Activated CD4-positive, alpha-beta T cell treated with anti-CD3 and anti-CD28 coated beads, Interleukin-2, amount 10 ng/mL, durations not matched to agents 7 days and 5 days (primary cell): ENCODE data around the gene SMU1. TPM values are rescaled to one million over a fixed set of nuclear protein-coding genes. Genes with fewer than 3 reads are reported as not detected.

Experiments used
- CTCF ChIA-PET: fragments of 350-600 bp; sonication (Branson Sonifier 250); formaldehyde crosslinking; loops from one replicate; lab custom pipeline; 2021; ENCODE audit warnings: antibody characterized with exemption; lab: Charles Lee
- POLR2A ChIA-PET: fragments of 350-600 bp; sonication (Branson Sonifier 250); formaldehyde crosslinking; loops from one replicate; lab custom pipeline; 2021; ENCODE audit warnings: antibody characterized with exemption; lab: Charles Lee
- DNase-seq: peaks from one replicate; pipeline ENCODE4 v3.0.0-alpha.2; 2020
- H3K27ac Mint-ChIP-seq: one replicate; pipeline ENCODE4 v1.8.0; 2021; ENCODE audit warnings: mild to moderate bottlenecking, moderate library complexity, mixed read lengths
- H3K27me3 Mint-ChIP-seq: one replicate; pipeline ENCODE4 v1.8.0; 2021; ENCODE audit warnings: mixed read lengths
- H3K36me3 Mint-ChIP-seq: one replicate; pipeline ENCODE4 v1.8.0; 2021; ENCODE audit warnings: low read depth, mixed read lengths
- H3K4me1 Mint-ChIP-seq: one replicate; pipeline ENCODE4 v1.8.0; 2021; ENCODE audit warnings: mixed read lengths
- H3K4me3 Mint-ChIP-seq: one replicate; pipeline ENCODE4 v1.8.0; 2021; ENCODE audit warnings: mild to moderate bottlenecking, moderate library complexity, mixed read lengths
- H3K9me3 Mint-ChIP-seq: one replicate; pipeline ENCODE4 v1.8.0; 2021; ENCODE audit warnings: mixed read lengths
- total RNA-seq, 2 experiments: library from RNA; stranded (reverse); gene quantifications; one replicate each; pipeline ENCODE4 v1.2.3, GENCODE V29; 2021

SMU1 gene
- total RNA-seq, 2 experiments from 2014 or later, result 24.0 to 24.5 TPM

DNA sequence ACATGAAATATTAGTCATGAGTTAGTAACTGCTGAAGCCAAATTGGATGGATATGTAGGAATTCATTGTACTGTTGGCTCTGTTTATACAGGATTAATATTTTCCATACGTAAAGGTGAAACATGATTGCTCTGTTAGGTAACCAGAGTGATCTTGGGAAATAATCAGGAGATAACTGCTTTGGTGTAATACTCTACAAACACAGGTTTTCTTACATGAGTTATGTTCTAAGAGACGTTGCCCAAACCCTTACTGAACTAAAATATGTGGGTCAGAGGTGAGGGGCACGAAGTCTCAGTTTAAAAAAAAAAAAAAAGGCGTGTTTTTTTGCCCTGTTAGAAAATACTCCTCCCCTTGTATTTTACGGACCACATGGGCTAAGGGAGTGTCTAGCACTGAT is 43.6 kb downstream of the SMU1 start:
- CTCF ChIA-PET, result no interaction called here
- no peak for DNase-seq
- H3K36me3 Mint-ChIP-seq, result peaks cover 82% of the 10 kb centered on the region
- H3K27ac Mint-ChIP-seq, result no peak overlapping the region
- no peaks in the 10 kb centered on the region for H3K9me3 Mint-ChIP-seq
- POLR2A ChIA-PET, result no interaction called here
- H3K27me3 Mint-ChIP-seq, result no peaks in the 10 kb centered on the region
- no peak overlapping the region for H3K4me3 Mint-ChIP-seq
- peaks cover 51% of the 10 kb centered on the region for H3K4me1 Mint-ChIP-seq

DNA sequence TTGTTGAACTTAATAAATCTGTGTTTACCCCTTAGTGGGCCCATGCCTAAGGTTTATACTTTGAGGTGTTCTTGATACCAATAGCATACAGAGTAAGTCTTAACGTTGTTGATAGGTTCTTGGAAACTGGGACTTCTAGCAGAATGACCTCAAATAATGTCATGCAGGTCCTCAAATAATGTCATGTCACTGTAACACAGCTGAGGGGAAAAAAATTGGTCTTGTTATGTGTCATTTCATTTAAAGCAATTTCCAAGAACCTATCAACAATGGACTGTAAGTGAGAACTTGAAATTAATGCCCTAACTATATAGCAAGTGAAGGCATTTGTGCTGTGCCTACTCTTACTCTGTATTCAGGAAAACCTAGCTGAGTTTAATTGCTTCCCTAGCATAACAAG is 44.2 kb downstream of the SMU1 start:
- CTCF ChIA-PET, result no interaction called here
- DNase-seq, result no peak
- no peaks in the 10 kb centered on the region for H3K9me3 Mint-ChIP-seq
- H3K4me3 Mint-ChIP-seq, result no peak overlapping the region
- H3K27me3 Mint-ChIP-seq, result no peaks in the 10 kb centered on the region
- peaks cover 54% of the 10 kb centered on the region for H3K4me1 Mint-ChIP-seq
- H3K27ac Mint-ChIP-seq, result no peak overlapping the region
- POLR2A ChIA-PET, result no interaction called here
- H3K36me3 Mint-ChIP-seq, result peaks cover 80% of the 10 kb centered on the region

DNA sequence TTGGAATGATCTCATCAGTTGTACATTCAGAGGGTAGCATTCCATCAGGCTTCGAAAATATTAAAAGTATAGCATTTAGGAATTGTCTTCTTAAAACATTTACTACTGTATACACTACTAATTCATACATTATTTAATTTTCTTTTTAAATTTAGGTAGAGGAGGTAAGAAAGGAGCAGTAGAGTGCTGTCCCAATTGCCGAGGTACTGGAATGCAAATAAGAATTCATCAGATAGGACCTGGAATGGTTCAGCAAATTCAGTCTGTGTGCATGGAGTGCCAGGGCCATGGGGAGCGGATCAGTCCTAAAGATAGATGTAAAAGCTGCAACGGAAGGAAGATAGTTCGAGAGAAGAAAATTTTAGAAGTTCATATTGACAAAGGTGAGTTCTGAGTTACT is 46.2 kb downstream of the SMU1 start:
- ChIA-PET CTCF (interaction anchor here (1.3 kb wide), 1 partner anchor 19 kb away, joined by 3 read pairs; no protein-coding TSS in a partner anchor), POLR2A (interaction anchor here (0.6 kb wide), 1 partner anchor 9 kb away, joined by 3 read pairs; no protein-coding TSS in a partner anchor)
- no peak for DNase-seq
- Mint-ChIP-seq H3K9me3 (no peaks in the 10 kb centered on the region), H3K4me1 (peaks cover 65% of the 10 kb centered on the region), H3K27ac (no peak overlapping the region), H3K4me3 (no peak overlapping the region), H3K27me3 (no peaks in the 10 kb centered on the region), H3K36me3 (peaks cover 77% of the 10 kb centered on the region)

DNA sequence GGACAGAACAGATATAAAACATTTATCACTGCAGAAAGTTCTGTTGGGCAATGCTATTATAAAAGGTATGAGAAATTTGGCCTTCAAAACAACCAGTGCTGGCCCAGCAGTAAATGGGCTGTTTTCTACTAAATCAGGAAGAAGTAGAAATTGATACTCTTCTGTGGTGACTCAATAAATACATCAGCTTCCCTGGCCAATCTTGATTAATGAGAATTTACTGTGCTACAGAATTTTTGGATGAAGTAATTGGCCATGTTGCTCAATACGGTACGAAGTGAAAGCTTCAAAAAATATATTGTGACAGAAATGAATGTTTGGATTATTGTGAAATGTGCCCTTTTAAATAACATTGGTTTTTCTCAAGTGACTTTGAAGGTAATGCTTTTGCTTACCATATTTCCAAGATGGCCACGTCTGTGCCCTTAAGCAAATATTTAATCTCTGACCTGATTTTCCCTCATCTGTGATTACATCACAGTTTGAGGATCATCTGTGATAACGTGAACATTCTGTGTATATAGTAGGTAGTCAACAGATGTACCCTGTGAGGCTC is 47.2 kb downstream of the SMU1 start:
- Mint-ChIP-seq H3K36me3 (peaks cover 70% of the 10 kb centered on the region), H3K4me3 (no peak overlapping the region), H3K4me1 (peaks cover 66% of the 10 kb centered on the region), H3K27me3 (no peaks in the 10 kb centered on the region), H3K9me3 (no peaks in the 10 kb centered on the region), H3K27ac (peak overlapping the region; percentile 46)
- CTCF ChIA-PET, result interaction anchor here (1.3 kb wide), 1 partner anchor 20 kb away, joined by 3 read pairs; no protein-coding TSS in a partner anchor
- POLR2A ChIA-PET, result no interaction called here
- no peak for DNase-seq

DNA sequence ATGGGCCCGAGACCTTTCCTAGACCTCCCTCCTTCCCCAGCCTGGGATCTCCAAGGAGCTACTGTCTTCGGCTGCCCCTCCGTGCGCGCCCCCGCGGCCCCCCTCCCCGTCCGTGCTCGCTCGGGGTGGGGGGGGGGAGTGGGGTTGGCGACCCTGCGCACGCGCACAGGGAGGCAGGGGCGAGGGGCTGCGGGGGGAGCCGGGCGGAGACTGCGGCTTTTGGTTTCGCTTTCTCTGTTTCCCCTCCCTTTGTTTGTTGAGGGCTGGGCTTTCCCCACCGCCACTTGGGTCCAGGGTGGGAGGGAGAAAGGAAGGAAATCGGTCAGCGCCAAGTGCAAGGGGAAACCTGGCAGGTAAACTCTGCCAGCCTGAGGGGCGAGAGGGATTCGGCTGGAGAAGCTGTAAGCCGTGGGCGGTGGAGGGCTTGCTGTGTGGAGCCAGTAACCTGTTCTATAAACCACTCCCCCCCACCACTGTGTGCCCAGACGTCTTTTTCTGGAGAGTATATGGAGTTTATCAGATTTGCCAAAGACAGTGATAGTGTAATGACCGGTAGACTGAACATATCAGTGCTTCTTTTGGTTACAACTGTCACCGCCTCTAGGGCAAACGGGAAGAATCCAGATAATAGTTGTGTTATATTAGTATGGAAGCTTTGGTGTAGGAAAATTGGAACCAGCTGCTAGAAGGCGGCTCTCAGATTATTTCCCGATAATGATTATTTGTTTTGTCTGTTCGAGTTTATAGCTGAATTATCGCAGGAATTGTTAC is 50.7 kb downstream of the SMU1 start:
- H3K27me3 Mint-ChIP-seq, result no peaks in the 10 kb centered on the region
- CTCF ChIA-PET, result interaction anchor here (1.1 to 2.6 kb wide), 2 partner anchors 119 to 428 kb away, joined by 3 to 5 read pairs; no protein-coding TSS in a partner anchor
- peak overlapping the region; percentile 98 for H3K4me3 Mint-ChIP-seq
- DNase-seq, result peak; percentile 85
- peaks cover 69% of the 10 kb centered on the region for H3K4me1 Mint-ChIP-seq
- H3K27ac Mint-ChIP-seq, result peak overlapping the region; percentile 95
- H3K36me3 Mint-ChIP-seq, result peaks cover 54% of the 10 kb centered on the region
- no peaks in the 10 kb centered on the region for H3K9me3 Mint-ChIP-seq
- POLR2A ChIA-PET, result interaction anchor here (0.6 to 1.1 kb wide), 3 partner anchors 14 to 169 kb away, joined by 3 to 5 read pairs (median 4); no protein-coding TSS in a partner anchor

DNA sequence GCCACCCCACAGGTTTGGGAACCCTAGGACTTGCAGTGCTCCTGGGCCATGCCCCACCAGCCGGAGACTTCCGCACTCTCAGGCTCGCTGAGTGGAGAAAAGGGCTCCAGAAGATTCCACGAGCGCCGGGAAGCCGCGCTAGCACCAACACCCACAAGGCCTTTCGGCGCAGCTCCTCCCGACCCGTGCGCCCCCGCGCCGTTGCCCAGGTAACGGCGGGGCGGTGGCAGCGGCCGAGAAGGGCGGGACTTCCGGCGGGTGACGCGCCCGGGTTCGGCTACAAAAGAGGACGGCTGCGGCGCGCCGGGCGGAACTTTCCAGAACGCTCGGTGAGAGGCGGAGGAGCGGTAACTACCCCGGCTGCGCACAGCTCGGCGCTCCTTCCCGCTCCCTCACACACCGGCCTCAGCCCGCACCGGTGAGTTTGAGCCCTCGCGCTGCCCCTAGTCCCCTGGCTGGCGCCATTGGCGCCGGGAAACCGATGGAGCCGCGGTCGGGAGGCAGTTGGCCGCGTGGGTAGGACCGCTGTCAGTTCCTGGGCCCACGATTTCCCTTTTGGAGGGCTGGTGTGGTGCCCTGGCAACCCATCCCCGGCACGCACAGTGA is 51.4 kb downstream of the SMU1 start, which contains the start of gene DNAJA1:
DNAJA1 (plus strand) TSS at position 308 of the 606 bp plus-strand sequence. CDS start 1,212 bp downstream, outside the sequence.
- DNase-seq, result peak; percentile 93
- Mint-ChIP-seq H3K4me3 (peak within 1 kb of the TSS; percentile 98), H3K36me3 (peaks cover 57% of the 10 kb centered on the region), H3K27ac (peak within 1 kb of the TSS; percentile 95), H3K9me3 (no peaks in the 10 kb centered on the region), H3K4me1 (peaks cover 67% of the 10 kb centered on the region), H3K27me3 (no peaks in the 10 kb centered on the region)
- ChIA-PET CTCF (interaction anchor here (0.6 to 1.6 kb wide), 6 partner anchors 9 to 239 kb away, joined by 3 to 4 read pairs (median 4); partner anchors contain the start of gene BAG1), POLR2A (interaction anchor here (0.7 to 1.1 kb wide), 5 partner anchors 12 to 473 kb away, joined by 3 to 5 read pairs (median 5); partner anchors contain the start of genes SMIM27 and TOPORS)

DNA sequence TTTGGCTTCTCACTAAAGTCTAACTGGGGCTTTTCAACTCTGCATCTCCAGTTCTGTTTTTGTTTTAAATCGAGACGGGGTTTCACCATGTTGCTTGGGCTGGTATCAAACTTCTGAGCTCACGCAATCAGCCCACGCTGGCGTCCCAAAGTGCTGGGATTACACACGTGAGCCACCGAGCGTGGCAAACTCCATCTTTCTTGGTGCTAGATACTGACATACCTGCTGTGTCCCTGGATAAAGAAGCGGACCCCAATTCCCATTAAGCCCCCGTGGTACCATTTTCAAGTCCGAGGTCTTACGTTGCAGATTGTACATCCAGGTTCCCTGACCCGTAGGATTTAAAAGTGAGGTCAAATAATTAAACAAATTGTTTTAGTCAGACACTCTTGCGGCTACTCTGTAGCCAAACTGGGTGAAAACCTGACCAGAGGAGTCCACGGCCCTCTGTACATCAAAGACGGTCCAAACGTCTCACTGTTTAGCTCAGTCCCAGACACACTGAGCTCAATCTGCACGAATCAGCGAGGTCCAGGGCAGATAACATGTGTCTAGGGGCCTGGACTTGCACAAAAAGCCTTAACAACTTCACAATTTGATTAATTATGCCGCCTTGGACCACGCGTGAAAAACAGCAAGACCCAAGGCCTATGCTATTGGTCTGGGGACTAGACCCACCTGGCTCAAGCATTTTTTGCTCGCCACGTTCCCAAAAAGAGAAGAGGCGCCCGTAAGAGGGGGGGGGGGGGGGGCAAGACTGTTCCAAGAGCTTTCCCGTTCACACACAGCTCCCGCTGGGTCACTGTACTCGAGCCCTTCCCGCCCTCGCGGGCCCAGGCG is 52.1 kb downstream of the SMU1 start:
- POLR2A ChIA-PET, result interaction anchor here (0.7 to 1.1 kb wide), 5 partner anchors 12 to 472 kb away, joined by 3 to 5 read pairs (median 5); partner anchors contain the start of genes SMIM27 and TOPORS
- peak; percentile 14 for DNase-seq
- Mint-ChIP-seq H3K4me3 (peak overlapping the region; percentile 98), H3K4me1 (peaks cover 60% of the 10 kb centered on the region), H3K27me3 (no peaks in the 10 kb centered on the region), H3K9me3 (no peaks in the 10 kb centered on the region), H3K36me3 (peaks cover 51% of the 10 kb centered on the region), H3K27ac (peak overlapping the region; percentile 95)
- CTCF ChIA-PET, result interaction anchor here (0.6 to 1.6 kb wide), 6 partner anchors 9 to 239 kb away, joined by 3 to 4 read pairs (median 4); partner anchors contain the start of gene BAG1

DNA sequence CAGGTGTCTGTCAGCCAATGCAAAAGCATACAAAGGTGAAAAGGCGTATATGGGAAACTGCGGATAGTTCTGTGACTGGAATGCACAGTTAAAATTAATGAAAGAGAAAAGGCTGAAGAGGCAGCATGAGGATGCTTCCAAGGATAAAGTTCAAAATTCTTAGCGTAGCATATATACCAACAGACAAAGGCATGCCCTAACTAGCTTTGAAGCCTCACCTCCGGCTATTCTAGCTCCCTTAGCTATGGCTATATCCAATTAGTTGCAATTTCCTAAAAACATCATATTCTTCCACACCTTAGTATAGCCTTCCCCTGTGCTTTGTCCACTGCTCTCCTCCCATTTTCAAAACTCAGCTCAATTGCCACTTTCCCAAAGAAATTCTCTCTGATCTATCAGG is 52.8 kb downstream of the SMU1 start:
- ChIA-PET POLR2A (no interaction called here), CTCF (interaction anchor here (1.4 to 1.6 kb wide), 3 partner anchors 203 to 240 kb away, joined by 3 to 4 read pairs (median 3); partner anchors contain the start of gene BAG1)
- H3K27ac Mint-ChIP-seq, result peak overlapping the region; percentile 95
- H3K4me1 Mint-ChIP-seq, result peaks cover 53% of the 10 kb centered on the region
- H3K36me3 Mint-ChIP-seq, result peaks cover 44% of the 10 kb centered on the region
- no peaks in the 10 kb centered on the region for H3K27me3 Mint-ChIP-seq
- DNase-seq, result no peak
- peak overlapping the region; percentile 98 for H3K4me3 Mint-ChIP-seq
- no peaks in the 10 kb centered on the region for H3K9me3 Mint-ChIP-seq

DNA sequence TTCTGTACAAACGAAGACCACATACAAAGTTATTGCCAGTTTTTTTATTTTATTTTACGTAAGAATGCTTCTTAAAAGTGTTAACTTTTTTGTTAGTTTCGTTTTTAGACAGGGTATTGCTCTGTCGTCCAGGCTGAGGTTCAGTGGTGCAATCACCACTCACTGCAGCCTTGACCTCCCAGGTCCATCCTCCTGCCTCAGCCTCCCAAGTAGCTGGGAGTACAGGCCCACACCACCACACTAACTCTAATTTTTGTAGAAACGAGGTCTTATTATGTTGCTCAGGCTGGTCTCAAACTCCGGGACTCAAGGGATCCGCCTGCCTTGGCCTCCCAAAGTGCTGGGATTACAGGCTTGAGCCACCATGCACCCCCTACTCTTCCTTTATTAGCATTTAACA is 53.7 kb downstream of the SMU1 start:
- no peaks in the 10 kb centered on the region for H3K9me3 Mint-ChIP-seq
- H3K36me3 Mint-ChIP-seq, result peaks cover 36% of the 10 kb centered on the region
- H3K27me3 Mint-ChIP-seq, result no peaks in the 10 kb centered on the region
- peak overlapping the region; percentile 25 for H3K4me3 Mint-ChIP-seq
- peak overlapping the region; percentile 25 for H3K27ac Mint-ChIP-seq
- POLR2A ChIA-PET, result no interaction called here
- CTCF ChIA-PET, result interaction anchor here (0.6 kb wide), 1 partner anchor 98 kb away, joined by 4 read pairs; no protein-coding TSS in a partner anchor
- peaks cover 45% of the 10 kb centered on the region for H3K4me1 Mint-ChIP-seq
- DNase-seq, result no peak

DNA sequence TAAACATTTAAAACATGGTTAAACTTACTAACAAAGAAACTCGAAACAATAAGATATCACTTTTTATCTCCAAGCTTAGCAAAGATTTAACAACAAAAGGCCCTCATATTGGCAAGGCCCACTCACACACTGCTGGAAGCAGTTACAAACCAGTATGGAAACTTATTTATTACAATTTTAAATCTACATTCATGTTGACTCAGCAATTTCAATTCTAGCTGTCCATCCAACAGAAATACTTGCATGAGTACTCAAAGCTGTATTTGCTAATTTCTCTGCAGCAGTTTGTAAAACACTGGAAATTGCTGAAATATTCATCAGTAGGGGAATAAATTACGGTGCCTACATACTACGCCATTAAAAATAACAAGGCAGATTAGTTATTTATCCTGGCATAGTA is 54.2 kb downstream of the SMU1 start:
- DNase-seq, result no peak
- ChIA-PET POLR2A (no interaction called here), CTCF (interaction anchor here (0.6 kb wide), 1 partner anchor 98 kb away, joined by 4 read pairs; no protein-coding TSS in a partner anchor)
- H3K9me3 Mint-ChIP-seq, result no peaks in the 10 kb centered on the region
- peaks cover 36% of the 10 kb centered on the region for H3K36me3 Mint-ChIP-seq
- H3K27ac Mint-ChIP-seq, result peak overlapping the region; percentile 41
- H3K4me3 Mint-ChIP-seq, result no peak overlapping the region
- peaks cover 42% of the 10 kb centered on the region for H3K4me1 Mint-ChIP-seq
- H3K27me3 Mint-ChIP-seq, result no peaks in the 10 kb centered on the region

DNA sequence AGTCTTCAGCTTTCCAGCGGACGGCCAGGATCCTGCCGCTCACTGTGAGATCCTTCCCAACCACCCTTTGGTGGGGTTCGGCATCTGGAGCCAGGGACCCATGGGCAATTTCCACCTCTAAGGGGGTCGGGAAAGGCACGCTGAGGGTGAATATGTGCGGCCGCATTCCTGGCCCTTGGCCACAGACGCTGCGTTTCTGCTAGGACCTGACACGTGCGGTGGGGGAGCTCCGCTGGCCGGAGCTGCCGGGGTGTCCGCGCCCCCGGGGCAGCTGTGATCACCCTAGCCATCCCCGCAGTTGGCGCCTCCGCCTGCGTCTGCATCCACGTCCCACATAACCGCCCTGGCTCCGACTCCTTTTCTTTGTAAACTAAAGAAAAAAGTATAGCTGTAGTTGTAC is 56.7 kb downstream of the SMU1 start:
- ChIA-PET CTCF (interaction anchor here (0.6 kb wide), 1 partner anchor 139 kb away, joined by 3 read pairs; no protein-coding TSS in a partner anchor), POLR2A (no interaction called here)
- Mint-ChIP-seq H3K4me1 (peaks cover 29% of the 10 kb centered on the region), H3K27ac (no peak overlapping the region), H3K4me3 (no peak overlapping the region), H3K27me3 (no peaks in the 10 kb centered on the region), H3K9me3 (no peaks in the 10 kb centered on the region), H3K36me3 (peaks cover 21% of the 10 kb centered on the region)
- no peak for DNase-seq
